Neural progenitor cell (in vitro differentiated cells): ENCODE measurements around the gene ATXN10. TPM values are rescaled to one million over a fixed set of nuclear protein-coding genes. Genes with fewer than 3 reads are reported as not detected.

Source experiments
- DNase-seq: peaks from one replicate; pipeline ENCODE4 v3.0.0-alpha.2; 2016; ENCODE audit warnings: low spot score
- H2AFZ ChIP-seq: fragments of 200-600 bp; sonication (generic); replicated peaks from 2 replicates; pipeline ENCODE4 v1.6.1; 2016; ENCODE audit warnings: antibody characterized with exemption
- H3F3A ChIP-seq: fragments of 200-600 bp; sonication (generic); 2 replicates; pipeline ENCODE4 v1.6.1; 2016; ENCODE audit warnings: antibody characterized with exemption, low read depth
- H3K27ac ChIP-seq: fragments of 200-600 bp; sonication (generic); 2 replicates; pipeline ENCODE4 v1.5.1; 2016; ENCODE audit warnings: mild to moderate bottlenecking
- H3K27me3 ChIP-seq: fragments of 200-600 bp; sonication (generic); 2 replicates; pipeline ENCODE4 v1.6.1; 2016; ENCODE audit warnings: mild to moderate bottlenecking, moderate library complexity
- H3K36me3 ChIP-seq: fragments of 200-600 bp; sonication (generic); 2 replicates; pipeline ENCODE4 v1.5.1; 2016
- H3K4me1 ChIP-seq: fragments of 200-600 bp; sonication (generic); 2 replicates; pipeline ENCODE4 v1.6.1; 2016; ENCODE audit warnings: mixed run types
- H3K4me2 ChIP-seq: fragments of 200-600 bp; sonication (generic); 2 replicates; pipeline ENCODE4 v1.6.1; 2016
- H3K4me3 ChIP-seq: fragments of 200-600 bp; sonication (generic); 2 replicates; pipeline ENCODE4 v1.5.1; 2016
- H3K79me2 ChIP-seq: fragments of 200-600 bp; sonication (generic); 2 replicates; pipeline ENCODE4 v1.6.1; 2016; ENCODE audit warnings: low read depth
- H3K9ac ChIP-seq: fragments of 200-600 bp; sonication (generic); 2 replicates; pipeline ENCODE4 v1.6.1; 2016
- H3K9me3 ChIP-seq: fragments of 200-600 bp; sonication (generic); 2 replicates; pipeline ENCODE4 v1.5.1; 2016; ENCODE audit warnings: low read depth
- H4K20me1 ChIP-seq: fragments of 200-600 bp; sonication (generic); 2 replicates; pipeline ENCODE4 v1.6.1; 2016; ENCODE audit warnings: low read depth
- H3K27ac Mint-ChIP-seq: 3 replicates; pipeline ENCODE4 v1.8.0; 2021; ENCODE audit warnings: mixed read lengths
- H3K27me3 Mint-ChIP-seq: 2 replicates; pipeline ENCODE4 v1.8.0; 2022; ENCODE audit warnings: low read depth, mild to moderate bottlenecking, inconsistent platforms, moderate library complexity, mixed read lengths; ENCODE audit not compliant: insufficient read depth
- H3K36me3 Mint-ChIP-seq: 3 replicates; pipeline ENCODE4 v1.8.0; 2021; ENCODE audit warnings: mixed read lengths
- H3K4me1 Mint-ChIP-seq: 3 replicates; pipeline ENCODE4 v1.8.0; 2021; ENCODE audit warnings: mixed read lengths
- H3K4me3 Mint-ChIP-seq: 3 replicates; pipeline ENCODE4 v1.8.0; 2021; ENCODE audit warnings: mild to moderate bottlenecking, moderate library complexity, mixed read lengths
- H3K9me3 Mint-ChIP-seq: 3 replicates; pipeline ENCODE4 v1.8.0; 2020; ENCODE audit warnings: mixed read lengths
- CTCF ChIP-seq: fragments of 200-600 bp; sonication (generic); IDR thresholded peaks from 2 replicates; pipeline ENCODE4 v1.5.1; 2017; ENCODE audit warnings: antibody characterized with exemption, mild to moderate bottlenecking
- EZH2 ChIP-seq: fragments of 200-600 bp; sonication (generic); IDR thresholded peaks from 2 replicates; pipeline ENCODE4 v1.6.1; 2017; ENCODE audit warnings: antibody characterized with exemption, mild to moderate bottlenecking, moderate library complexity
- EZH2phosphoT487 ChIP-seq: fragments of 200-600 bp; sonication (generic); IDR thresholded peaks from 2 replicates; pipeline ENCODE4 v1.6.1; 2017; ENCODE audit warnings: antibody characterized with exemption
- total RNA-seq: library from RNA; depleted of rRNA; stranded (reverse); fragments of >200 nt; gene quantifications from 2 replicates; pipeline ENCODE4 v1.2.3, GENCODE V29; 2015; ENCODE audit warnings: low replicate concordance

ATXN10 gene
- total RNA-seq, 1 donor from 2014 or later = 168 TPM

GRCh38 chr22:45769569-45770210 lies 98.1 kb downstream of the ATXN10 start:
- Histone ChIP-seq H4K20me1 (no peaks in the 10 kb centered on the region), H2AFZ (no peak overlapping the region), H3K79me2 (peaks cover 59% of the 10 kb centered on the region), H3K4me1 (peaks cover 31% of the 10 kb centered on the region), H3K9ac (no peak overlapping the region), H3K4me3 (no peak overlapping the region), H3K27me3 (no peaks in the 10 kb centered on the region), H3K9me3 (no peaks in the 10 kb centered on the region), H3K27ac (no peak overlapping the region), H3F3A (peaks cover 9% of the 10 kb centered on the region), H3K36me3 (peaks cover 7% of the 10 kb centered on the region), H3K4me2 (no peak overlapping the region)
- Mint-ChIP-seq H3K36me3 (peaks cover 39% of the 10 kb centered on the region), H3K9me3 (peaks cover 14% of the 10 kb centered on the region), H3K27me3 (peaks cover 2% of the 10 kb centered on the region), H3K4me3 (no peak overlapping the region), H3K4me1 (peaks cover 20% of the 10 kb centered on the region), H3K27ac (no peak overlapping the region)
- DNase-seq = no peak
- TF ChIP-seq CTCF (no peak), EZH2 (no peak), EZH2phosphoT487 (no peak)

GRCh38 chr22:45770506-45770905 lies 98.9 kb downstream of the ATXN10 start:
- Histone ChIP-seq H3K4me1 (peaks cover 23% of the 10 kb centered on the region), H3F3A (peaks cover 9% of the 10 kb centered on the region), H4K20me1 (no peaks in the 10 kb centered on the region), H3K9ac (no peak overlapping the region), H3K79me2 (peaks cover 59% of the 10 kb centered on the region), H3K4me3 (no peak overlapping the region), H2AFZ (no peak overlapping the region), H3K36me3 (peaks cover 7% of the 10 kb centered on the region), H3K9me3 (no peaks in the 10 kb centered on the region), H3K27ac (no peak overlapping the region), H3K4me2 (no peak overlapping the region), H3K27me3 (no peaks in the 10 kb centered on the region)
- no peak overlapping the region for H3K4me3 Mint-ChIP-seq
- H3K36me3 Mint-ChIP-seq = peaks cover 38% of the 10 kb centered on the region
- no peak for DNase-seq
- peaks cover 2% of the 10 kb centered on the region for H3K27me3 Mint-ChIP-seq
- no peak overlapping the region for H3K27ac Mint-ChIP-seq
- TF ChIP-seq EZH2 (no peak), EZH2phosphoT487 (no peak), CTCF (no peak)
- peaks cover 21% of the 10 kb centered on the region for H3K4me1 Mint-ChIP-seq
- H3K9me3 Mint-ChIP-seq = peaks cover 14% of the 10 kb centered on the region

- no peak overlapping the region for H3K27ac Mint-ChIP-seq
- H3K9me3 Mint-ChIP-seq = peaks cover 14% of the 10 kb centered on the region
- peaks cover 22% of the 10 kb centered on the region for H3K4me1 Mint-ChIP-seq
- Histone ChIP-seq H3K9me3 (no peaks in the 10 kb centered on the region), H4K20me1 (no peaks in the 10 kb centered on the region), H3F3A (peaks cover 9% of the 10 kb centered on the region), H3K4me3 (no peak overlapping the region), H2AFZ (no peak overlapping the region), H3K9ac (no peak overlapping the region), H3K4me1 (peaks cover 22% of the 10 kb centered on the region), H3K36me3 (peaks cover 7% of the 10 kb centered on the region), H3K79me2 (peaks cover 59% of the 10 kb centered on the region), H3K4me2 (no peak overlapping the region), H3K27ac (no peak overlapping the region), H3K27me3 (no peaks in the 10 kb centered on the region)
- no peak overlapping the region for H3K4me3 Mint-ChIP-seq
- H3K36me3 Mint-ChIP-seq = peaks cover 34% of the 10 kb centered on the region
- no peak for TF ChIP-seq EZH2phosphoT487
- TF ChIP-seq CTCF = no peak
- TF ChIP-seq EZH2 = no peak
- H3K27me3 Mint-ChIP-seq = peaks cover 2% of the 10 kb centered on the region
- no peak for DNase-seq
Measured at GRCh38 chr22:45771057-45771456, 99.4 kb downstream of the ATXN10 start.
